ENCODE results near the gene CNGA1. TPM values are rescaled to one million over a fixed set of nuclear protein-coding genes. Genes with fewer than 3 reads are reported as not detected.

The CNGA1 gene
- total and polyA plus RNA-seq, 8 donors, result 0.67 to 3.2 (median 1.4) TPM

DNA sequence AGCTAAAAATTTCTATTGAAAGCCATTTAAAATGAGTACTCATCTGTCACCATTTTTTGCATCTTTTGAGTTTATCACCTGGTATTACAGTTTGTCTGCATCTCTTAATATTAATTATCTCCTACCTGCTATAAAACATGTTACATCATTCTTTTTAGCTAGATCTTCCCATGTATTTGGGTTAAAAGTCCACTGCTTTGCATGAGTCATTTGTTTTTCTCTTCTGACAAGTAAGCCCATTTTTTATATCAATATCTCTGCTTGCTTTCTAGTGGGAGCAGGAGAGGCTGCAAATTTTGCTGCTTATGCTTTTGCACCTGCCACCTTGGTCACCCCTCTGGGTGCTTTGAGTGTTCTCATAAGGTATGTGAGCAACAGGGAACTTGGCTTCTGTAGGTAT lies 16.2 kb upstream of the CNGA1 start:
- no peak for FAIRE-seq
- no peak for DNase-seq
- Histone ChIP-seq H3K27me3 (no peaks in the 10 kb centered on the region), H3K9me3 (no peaks in the 10 kb centered on the region), H3K4me1 (peaks cover 13 to 23% (median 18%) of the 10 kb centered on the region in 3 donors), H3K4me3 (no peak overlapping the region), H3K36me3 (no peaks in the 10 kb centered on the region), H3K27ac (peak overlapping the region in 2 of 4 donors; percentile 10 to 13)
- TF ChIP-seq, protein P1, sequence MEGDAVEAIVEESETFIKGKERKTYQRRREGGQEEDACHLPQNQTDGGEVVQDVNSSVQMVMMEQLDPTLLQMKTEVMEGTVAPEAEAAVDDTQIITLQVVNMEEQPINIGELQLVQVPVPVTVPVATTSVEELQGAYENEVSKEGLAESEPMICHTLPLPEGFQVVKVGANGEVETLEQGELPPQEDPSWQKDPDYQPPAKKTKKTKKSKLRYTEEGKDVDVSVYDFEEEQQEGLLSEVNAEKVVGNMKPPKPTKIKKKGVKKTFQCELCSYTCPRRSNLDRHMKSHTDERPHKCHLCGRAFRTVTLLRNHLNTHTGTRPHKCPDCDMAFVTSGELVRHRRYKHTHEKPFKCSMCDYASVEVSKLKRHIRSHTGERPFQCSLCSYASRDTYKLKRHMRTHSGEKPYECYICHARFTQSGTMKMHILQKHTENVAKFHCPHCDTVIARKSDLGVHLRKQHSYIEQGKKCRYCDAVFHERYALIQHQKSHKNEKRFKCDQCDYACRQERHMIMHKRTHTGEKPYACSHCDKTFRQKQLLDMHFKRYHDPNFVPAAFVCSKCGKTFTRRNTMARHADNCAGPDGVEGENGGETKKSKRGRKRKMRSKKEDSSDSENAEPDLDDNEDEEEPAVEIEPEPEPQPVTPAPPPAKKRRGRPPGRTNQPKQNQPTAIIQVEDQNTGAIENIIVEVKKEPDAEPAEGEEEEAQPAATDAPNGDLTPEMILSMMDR (IDR thresholded peaks at IDR 0.05), result no peak
- intact Hi-C loops (cut with DNase I), result no loop called here
- ATAC-seq, result peak; percentile 29 to 60 (median 44)

DNA sequence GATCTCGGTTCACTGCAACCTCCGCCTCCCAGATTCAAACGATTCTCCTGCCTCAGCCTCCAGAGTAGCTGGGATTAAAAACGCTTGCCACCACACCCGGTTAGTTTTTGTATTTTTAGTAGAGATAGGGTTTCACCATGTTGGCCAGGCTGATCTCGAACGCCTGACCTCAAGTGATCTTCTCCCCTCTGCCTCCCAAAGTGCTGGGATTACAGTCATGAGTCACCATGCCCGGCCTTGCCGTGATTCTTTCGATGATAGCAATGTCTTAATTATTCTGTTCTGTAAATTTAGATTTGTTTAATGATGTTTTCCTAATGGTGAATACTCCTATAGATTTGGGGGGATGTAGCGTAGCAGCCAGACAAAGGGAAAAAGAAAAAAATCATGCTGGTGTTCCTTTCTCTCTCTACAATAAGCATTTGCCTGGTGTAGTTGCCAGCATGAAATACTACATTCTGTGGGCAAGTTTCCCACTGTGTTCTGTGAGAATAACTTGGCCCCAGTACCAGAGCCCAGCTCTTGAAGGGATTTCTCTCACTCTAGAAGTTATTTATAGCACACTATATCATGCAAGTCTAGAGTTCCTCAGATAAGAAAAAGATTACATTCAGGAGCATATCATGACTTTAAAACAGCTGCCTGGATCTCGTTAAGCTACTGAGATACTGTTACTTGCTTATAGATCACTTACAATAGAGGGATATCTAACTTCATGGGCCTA lies 15.5 kb upstream of the CNGA1 start:
- 45 to 48% methylated on average over 12 of the region's 12 CpGs for WGBS, 2 donors
- Histone ChIP-seq H3K4me1 (peaks cover 13 to 23% (median 18%) of the 10 kb centered on the region in 3 donors), H3K4me3 (no peak overlapping the region), H3K27ac (peak overlapping the region in 2 of 4 donors; percentile 10 to 13), H3K36me3 (no peaks in the 10 kb centered on the region), H3K27me3 (no peaks in the 10 kb centered on the region), H3K9me3 (no peaks in the 10 kb centered on the region)
- FAIRE-seq (no peak), ATAC-seq (peak; percentile 67 to 88 (median 80)), DNase-seq (peak in 1 of 6 donors; percentile 23)
- TF ChIP-seq, protein P1 (IDR thresholded peaks at IDR 0.05), result no peak
- intact Hi-C loops (cut with DNase I), result no loop called here

DNA sequence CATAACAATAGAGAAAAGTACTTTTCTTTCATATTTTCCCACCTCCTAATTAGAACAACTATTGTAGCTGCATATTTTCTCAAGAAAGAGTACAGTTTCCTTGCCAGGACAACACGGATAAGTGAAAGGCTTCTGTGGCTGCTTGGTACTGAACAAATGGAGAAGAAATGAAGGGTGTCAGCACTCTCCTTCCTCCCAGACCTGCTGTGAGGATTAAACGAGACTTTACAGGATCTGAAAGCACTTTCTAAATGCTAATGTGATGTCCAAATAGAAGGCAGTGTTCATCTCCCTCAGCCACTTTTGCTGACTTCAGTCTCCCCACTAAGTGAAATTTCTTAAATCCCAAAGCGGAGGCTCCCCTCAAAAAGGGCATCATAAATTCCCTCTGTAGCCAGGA lies 14.0 kb upstream of the CNGA1 start:
- no peak overlapping the region for H3K4me3 ChIP-seq
- 83 to 88% methylated on average over 3 of the region's 3 CpGs for WGBS, 2 donors
- no peak for DNase-seq
- H3K27me3 ChIP-seq, result no peaks in the 10 kb centered on the region
- FAIRE-seq, result no peak
- intact Hi-C loops (cut with DNase I), result no loop called here
- H3K27ac ChIP-seq, result no peak overlapping the region
- H3K9me3 ChIP-seq, result no peaks in the 10 kb centered on the region
- H3K36me3 ChIP-seq, result no peaks in the 10 kb centered on the region
- TF ChIP-seq, protein P1 (IDR thresholded peaks at IDR 0.05), result no peak
- peaks cover 13 to 23% (median 18%) of the 10 kb centered on the region in 3 donors for H3K4me1 ChIP-seq
- ATAC-seq, result no peak

DNA sequence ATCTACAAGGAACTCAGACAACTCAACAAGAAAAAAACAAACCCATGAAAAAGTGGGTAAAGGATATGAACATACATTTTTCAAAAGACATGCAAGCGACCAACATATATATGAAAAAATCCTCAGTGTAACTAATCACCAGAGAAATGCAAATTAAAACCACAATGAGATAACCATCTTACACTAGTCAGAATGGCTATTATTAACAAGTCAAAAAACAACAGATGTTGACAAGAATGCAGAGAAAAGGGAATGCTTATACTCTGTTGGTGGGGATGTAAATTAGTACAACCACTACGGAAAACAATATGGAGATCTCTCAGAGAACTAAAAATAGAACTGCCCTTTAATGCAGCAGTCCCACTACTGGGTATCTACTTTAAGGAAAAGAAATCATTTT lies 12.2 kb upstream of the CNGA1 start:
- WGBS, 2 donors, result 63 to 89% methylated on average over 2 of the region's 2 CpGs
- Histone ChIP-seq H3K36me3 (no peaks in the 10 kb centered on the region), H3K27me3 (no peaks in the 10 kb centered on the region), H3K27ac (no peak overlapping the region), H3K9me3 (no peaks in the 10 kb centered on the region), H3K4me1 (peaks cover 11 to 20% (median 18%) of the 10 kb centered on the region in 3 donors), H3K4me3 (no peak overlapping the region)
- TF ChIP-seq, protein P1 (IDR thresholded peaks at IDR 0.05), result no peak
- intact Hi-C loops (cut with DNase I), result no loop called here
- DNase-seq (no peak), FAIRE-seq (no peak), ATAC-seq (no peak)

DNA sequence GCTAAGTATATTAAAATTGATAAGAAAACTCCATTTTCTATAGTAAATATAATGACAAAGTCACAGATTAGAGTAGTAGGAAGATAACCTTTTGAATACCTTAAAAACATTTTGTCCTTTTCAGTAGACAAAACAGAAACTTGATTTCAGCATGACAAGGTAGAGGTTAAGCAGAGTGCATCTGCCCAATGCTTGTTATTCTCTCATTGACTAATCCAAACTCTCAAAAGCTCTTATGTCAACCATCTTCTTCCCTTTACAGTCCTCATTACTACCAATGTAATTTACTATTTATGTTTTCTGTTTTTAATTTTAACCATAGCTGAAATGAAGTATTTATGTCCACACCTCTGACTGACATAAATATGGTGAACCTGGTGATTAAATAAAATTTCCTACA lies 11.2 kb upstream of the CNGA1 start:
- ATAC-seq (no peak), DNase-seq (no peak), FAIRE-seq (no peak)
- no peaks in the 10 kb centered on the region for H3K36me3 ChIP-seq
- no peak overlapping the region for H3K27ac ChIP-seq
- H3K4me3 ChIP-seq, result no peak overlapping the region
- H3K4me1 ChIP-seq, result peaks cover 4 to 13% (median 12%) of the 10 kb centered on the region in 3 donors
- TF ChIP-seq, protein P1 (IDR thresholded peaks at IDR 0.05), result no peak
- H3K9me3 ChIP-seq, result no peaks in the 10 kb centered on the region
- intact Hi-C loops (cut with DNase I), result no loop called here
- H3K27me3 ChIP-seq, result no peaks in the 10 kb centered on the region

All from pancreas (tissue), 10 donors.